GM18526 (cell line): ENCODE measurements around the gene AGK.

Source experiments
- POLR2A ChIP-seq: IDR thresholded peaks from 3 replicates; pipeline ENCODE4 v1.6.1; 2011; ENCODE audit not compliant: insufficient read length; ENCODE audit errors: extremely low read depth

Gene AGK

GRCh38 chr7:141600168-141601006 is 49.2 kb downstream of the AGK start:
- no peak for TF ChIP-seq POLR2A

- TF ChIP-seq POLR2A = no peak
Observed at GRCh38 chr7:141609576-141609975, 58.4 kb downstream of the AGK start.

- TF ChIP-seq POLR2A = no peak
Observed at GRCh38 chr7:141610671-141611070, 59.5 kb downstream of the AGK start.

- TF ChIP-seq POLR2A = no peak
Observed at GRCh38 chr7:141612861-141613260, 61.7 kb downstream of the AGK start.

GRCh38 chr7:141617280-141617679 is 66.1 kb downstream of the AGK start:
- TF ChIP-seq POLR2A = no peak

GRCh38 chr7:141619745-141620144 is 68.5 kb downstream of the AGK start:
- no peak for TF ChIP-seq POLR2A

GRCh38 chr7:141624763-141625162 is 73.6 kb downstream of the AGK start:
- no peak for TF ChIP-seq POLR2A

GRCh38 chr7:141630621-141631020 is 79.4 kb downstream of the AGK start:
- TF ChIP-seq POLR2A = no peak

- no peak for TF ChIP-seq POLR2A
Observed at GRCh38 chr7:141631525-141631924, 80.3 kb downstream of the AGK start.

GRCh38 chr7:141634065-141634464 is 82.9 kb downstream of the AGK start:
- no peak for TF ChIP-seq POLR2A

GRCh38 chr7:141636053-141636452 is 84.8 kb downstream of the AGK start:
- no peak for TF ChIP-seq POLR2A

- TF ChIP-seq POLR2A = no peak
Observed at GRCh38 chr7:141640239-141640840, 89.1 kb downstream of the AGK start.

GRCh38 chr7:141641876-141642275 is 90.7 kb downstream of the AGK start:
- TF ChIP-seq POLR2A = no peak

GRCh38 chr7:141645188-141645587 is 94.0 kb downstream of the AGK start:
- TF ChIP-seq POLR2A = no peak

- TF ChIP-seq POLR2A = no peak
Observed at GRCh38 chr7:141646826-141647480, 95.7 kb downstream of the AGK start.
